Measurements from ENCODE around the gene KRT13.

KRT13 gene

GRCh38 chr17:41500131-41500911 is 5.1 kb downstream of the KRT13 start:
- Histone ChIP-seq H3K4me2 (ENCODE audit: low read length) (peak overlapping the region; percentile 1), H3K9ac (ENCODE audit: low read depth, low read length) (no peak overlapping the region), H3K4me1 (ENCODE audit: control insufficient read depth, insufficient read depth, low read length) (peaks cover 22% of the 10 kb centered on the region), H3K27me3 (ENCODE audit: control insufficient read depth, insufficient read depth, low read length) (no peaks in the 10 kb centered on the region), H3K36me3 (ENCODE audit: insufficient read depth, low read length) (no peaks in the 10 kb centered on the region), H3K4me3 (ENCODE audit: low read length) (no peak overlapping the region), H3K9me3 (replicated peaks; ENCODE audit: low read length) (no peaks in the 10 kb centered on the region)

GRCh38 chr17:41499714-41500113 is 5.7 kb downstream of the KRT13 start:
- Histone ChIP-seq H3K36me3 (ENCODE audit: insufficient read depth, low read length) (no peaks in the 10 kb centered on the region), H3K4me1 (ENCODE audit: control insufficient read depth, insufficient read depth, low read length) (peaks cover 24% of the 10 kb centered on the region), H3K4me2 (ENCODE audit: low read length) (peak overlapping the region; percentile 1), H3K27me3 (ENCODE audit: control insufficient read depth, insufficient read depth, low read length) (no peaks in the 10 kb centered on the region), H3K9ac (ENCODE audit: low read depth, low read length) (no peak overlapping the region), H3K4me3 (ENCODE audit: low read length) (no peak overlapping the region), H3K9me3 (replicated peaks; ENCODE audit: low read length) (no peaks in the 10 kb centered on the region)

DNA sequence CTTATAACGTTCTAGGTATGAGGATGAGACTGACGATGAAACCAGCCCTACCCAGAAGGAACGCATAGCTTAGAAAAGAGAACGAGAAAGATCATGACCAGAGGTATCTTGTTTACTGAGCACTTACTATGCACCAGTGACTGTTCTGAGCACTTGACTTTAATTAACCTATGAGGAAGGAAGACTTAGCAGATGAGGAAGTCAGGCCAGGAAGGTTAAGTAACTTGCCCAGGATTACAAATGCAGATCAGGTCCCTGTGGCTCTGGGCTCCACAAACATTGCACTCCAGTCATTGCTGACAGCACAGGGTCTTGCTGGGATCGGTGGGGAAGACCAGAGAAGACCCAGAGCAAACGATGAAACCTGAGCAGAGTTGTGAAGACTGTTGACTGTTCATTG is 7.1 kb downstream of the KRT13 start:
- H3K4me2 ChIP-seq (ENCODE audit: low read length) = no peak overlapping the region
- no peaks in the 10 kb centered on the region for H3K27me3 ChIP-seq (ENCODE audit: control insufficient read depth, insufficient read depth, low read length)
- H3K4me1 ChIP-seq (ENCODE audit: control insufficient read depth, insufficient read depth, low read length) = peaks cover 30% of the 10 kb centered on the region
- H3K36me3 ChIP-seq (ENCODE audit: insufficient read depth, low read length) = no peaks in the 10 kb centered on the region
- no peak overlapping the region for H3K9ac ChIP-seq (ENCODE audit: low read depth, low read length)
- H3K9me3 ChIP-seq (replicated peaks; ENCODE audit: low read length) = no peaks in the 10 kb centered on the region
- H3K4me3 ChIP-seq (ENCODE audit: low read length) = no peak overlapping the region

DNA sequence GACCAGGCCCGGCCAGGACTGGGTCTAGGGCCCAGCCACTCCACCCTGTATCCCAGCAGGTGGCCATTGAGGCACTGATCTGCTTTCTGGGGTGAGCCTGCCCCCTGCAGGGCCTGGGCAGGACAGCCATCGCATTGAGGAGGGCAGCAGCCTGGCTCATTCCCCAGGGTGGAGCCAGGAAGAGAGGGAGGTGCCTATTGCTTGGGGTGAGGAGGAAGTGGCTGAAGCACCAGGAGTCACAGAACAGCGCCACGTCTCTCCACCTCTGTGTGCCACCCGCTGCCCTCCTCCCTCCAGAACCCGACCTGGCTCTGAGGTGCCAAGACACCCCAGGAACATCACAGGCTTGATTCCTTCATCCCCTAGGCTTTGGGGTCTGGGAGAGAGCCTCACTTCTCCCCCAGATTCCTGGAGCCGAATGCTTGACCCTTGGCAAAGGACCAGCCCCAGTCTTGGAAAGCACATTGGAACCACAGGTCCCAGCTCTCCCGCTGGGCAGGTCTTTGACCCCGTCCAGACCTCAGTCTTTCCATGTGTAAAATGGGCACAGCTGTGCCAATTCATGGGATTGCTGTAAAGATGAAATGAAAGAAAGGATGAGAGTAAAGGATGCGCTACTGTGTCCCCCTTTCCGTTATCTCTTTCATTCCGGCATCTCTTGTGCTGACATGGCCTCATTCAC is 8.5 kb downstream of the KRT13 start:
- Histone ChIP-seq H3K36me3 (ENCODE audit: insufficient read depth, low read length) (no peaks in the 10 kb centered on the region), H3K9me3 (replicated peaks; ENCODE audit: low read length) (no peaks in the 10 kb centered on the region), H3K4me1 (ENCODE audit: control insufficient read depth, insufficient read depth, low read length) (peaks cover 30% of the 10 kb centered on the region), H3K4me3 (ENCODE audit: low read length) (no peak overlapping the region), H3K4me2 (ENCODE audit: low read length) (peak overlapping the region; percentile 2), H3K27me3 (ENCODE audit: control insufficient read depth, insufficient read depth, low read length) (no peaks in the 10 kb centered on the region), H3K9ac (ENCODE audit: low read depth, low read length) (no peak overlapping the region)

- Histone ChIP-seq H3K4me2 (ENCODE audit: low read length) (no peak overlapping the region), H3K36me3 (ENCODE audit: insufficient read depth, low read length) (no peaks in the 10 kb centered on the region), H3K9me3 (replicated peaks; ENCODE audit: low read length) (no peaks in the 10 kb centered on the region), H3K27me3 (ENCODE audit: control insufficient read depth, insufficient read depth, low read length) (no peaks in the 10 kb centered on the region), H3K4me1 (ENCODE audit: control insufficient read depth, insufficient read depth, low read length) (peaks cover 18% of the 10 kb centered on the region), H3K4me3 (ENCODE audit: low read length) (no peak overlapping the region), H3K9ac (ENCODE audit: low read depth, low read length) (no peak overlapping the region)
Measured at GRCh38 chr17:41494524-41494923, 10.9 kb downstream of the KRT13 start.

- Histone ChIP-seq H3K36me3 (ENCODE audit: insufficient read depth, low read length) (no peaks in the 10 kb centered on the region), H3K4me3 (ENCODE audit: low read length) (no peak overlapping the region), H3K27me3 (ENCODE audit: control insufficient read depth, insufficient read depth, low read length) (no peaks in the 10 kb centered on the region), H3K9ac (ENCODE audit: low read depth, low read length) (no peak overlapping the region), H3K4me2 (ENCODE audit: low read length) (no peak overlapping the region), H3K4me1 (ENCODE audit: control insufficient read depth, insufficient read depth, low read length) (peaks cover 17% of the 10 kb centered on the region), H3K9me3 (replicated peaks; ENCODE audit: low read length) (no peaks in the 10 kb centered on the region)
Measured at GRCh38 chr17:41492771-41493170, 12.6 kb downstream of the KRT13 start.

DNA sequence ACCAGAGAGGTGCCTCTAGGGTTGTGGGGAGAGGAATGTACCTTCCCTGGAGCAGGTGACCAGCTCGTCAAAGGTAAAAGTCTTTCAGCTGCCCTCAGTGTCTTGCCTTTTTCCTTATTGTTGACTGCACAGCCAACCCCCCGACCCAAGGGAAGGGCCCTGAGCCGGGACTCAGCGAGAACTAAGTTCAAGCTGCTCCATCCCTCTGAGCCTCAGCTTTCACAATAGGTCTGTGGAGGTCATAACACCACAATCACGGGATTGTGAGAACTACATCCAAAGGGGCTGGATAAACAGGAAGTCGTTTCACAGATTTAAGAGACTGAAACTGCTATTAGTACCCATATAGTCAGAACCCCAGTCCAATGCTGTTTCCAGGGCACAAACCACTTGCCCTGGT is 13.1 kb downstream of the KRT13 start:
- Histone ChIP-seq H3K36me3 (ENCODE audit: insufficient read depth, low read length) (no peaks in the 10 kb centered on the region), H3K4me1 (ENCODE audit: control insufficient read depth, insufficient read depth, low read length) (peaks cover 17% of the 10 kb centered on the region), H3K27me3 (ENCODE audit: control insufficient read depth, insufficient read depth, low read length) (peaks cover 2% of the 10 kb centered on the region), H3K4me3 (ENCODE audit: low read length) (no peak overlapping the region), H3K9ac (ENCODE audit: low read depth, low read length) (no peak overlapping the region), H3K9me3 (replicated peaks; ENCODE audit: low read length) (no peaks in the 10 kb centered on the region), H3K4me2 (ENCODE audit: low read length) (no peak overlapping the region)

DNA sequence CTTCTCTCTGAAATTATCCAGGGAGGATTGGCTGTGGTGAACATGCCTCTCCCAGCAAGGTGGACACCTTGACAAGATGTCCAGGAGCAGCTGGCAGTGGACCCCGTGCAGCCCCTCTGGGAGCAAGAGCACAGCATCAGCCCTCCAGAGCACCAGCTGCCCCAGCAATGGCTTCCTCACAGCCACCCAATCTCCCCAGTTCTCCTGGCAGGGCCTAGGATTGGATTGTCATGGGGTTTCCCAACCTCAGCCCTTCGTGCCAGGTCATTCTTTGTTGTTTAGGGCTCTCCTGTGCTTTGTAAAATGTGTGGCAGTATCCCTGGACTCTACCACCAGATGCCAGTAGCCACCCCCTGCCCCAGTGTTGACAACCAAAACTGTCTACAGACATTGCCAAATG is 13.9 kb downstream of the KRT13 start:
- peaks cover 5% of the 10 kb centered on the region for H3K27me3 ChIP-seq (ENCODE audit: control insufficient read depth, insufficient read depth, low read length)
- H3K4me1 ChIP-seq (ENCODE audit: control insufficient read depth, insufficient read depth, low read length) = peaks cover 10% of the 10 kb centered on the region
- H3K4me3 ChIP-seq (ENCODE audit: low read length) = no peak overlapping the region
- H3K9me3 ChIP-seq (replicated peaks; ENCODE audit: low read length) = no peaks in the 10 kb centered on the region
- H3K9ac ChIP-seq (ENCODE audit: low read depth, low read length) = no peak overlapping the region
- H3K4me2 ChIP-seq (ENCODE audit: low read length) = no peak overlapping the region
- no peaks in the 10 kb centered on the region for H3K36me3 ChIP-seq (ENCODE audit: insufficient read depth, low read length)

GRCh38 chr17:41490000-41490990 is 15.1 kb downstream of the KRT13 start:
- Histone ChIP-seq H3K4me1 (ENCODE audit: control insufficient read depth, insufficient read depth, low read length) (peaks cover 8% of the 10 kb centered on the region), H3K4me2 (ENCODE audit: low read length) (no peak overlapping the region), H3K36me3 (ENCODE audit: insufficient read depth, low read length) (no peaks in the 10 kb centered on the region), H3K9ac (ENCODE audit: low read depth, low read length) (no peak overlapping the region), H3K4me3 (ENCODE audit: low read length) (no peak overlapping the region), H3K9me3 (replicated peaks; ENCODE audit: low read length) (no peaks in the 10 kb centered on the region), H3K27me3 (ENCODE audit: control insufficient read depth, insufficient read depth, low read length) (peaks cover 5% of the 10 kb centered on the region)

GRCh38 chr17:41489531-41489930 is 15.9 kb downstream of the KRT13 start, which contains the start of gene KRT36:
TSS of gene KRT36 (minus strand) at chr17:41489910. CDS start at chr17:41489864, 46 bp downstream.
- H3K4me1 ChIP-seq (ENCODE audit: control insufficient read depth, insufficient read depth, low read length) = peaks cover 4% of the 10 kb centered on the region
- H3K9ac ChIP-seq (ENCODE audit: low read depth, low read length) = no peak within 1 kb of the TSS
- H3K4me2 ChIP-seq (ENCODE audit: low read length) = no peak within 1 kb of the TSS
- H3K27me3 ChIP-seq (ENCODE audit: control insufficient read depth, insufficient read depth, low read length) = peaks cover 5% of the 10 kb centered on the region
- H3K36me3 ChIP-seq (ENCODE audit: insufficient read depth, low read length) = no peaks in the 10 kb centered on the region
- no peaks in the 10 kb centered on the region for H3K9me3 ChIP-seq (replicated peaks; ENCODE audit: low read length)
- H3K4me3 ChIP-seq (ENCODE audit: low read length) = no peak within 1 kb of the TSS
